Transverse colon (tissue), 4 donors: Measurements from ENCODE around the gene CHST13. TPM values are rescaled to one million over a fixed set of nuclear protein-coding genes. Genes with fewer than 3 reads are reported as not detected.

Experiments
- DNase-seq: peaks from one replicate; pipeline ENCODE4 v3.0.0-alpha.2; 2019
- H3K27ac ChIP-seq, 4 donors: fragments of 200-600 bp; sonication (generic); 2 replicates each; pipeline ENCODE4 v1.5.1; 2016 to 2018; ENCODE audit warnings: inconsistent platforms in 4 of 4
- H3K27me3 ChIP-seq: fragments of 200-600 bp; sonication (generic); 2 replicates; pipeline ENCODE4 v1.5.1; 2017; ENCODE audit warnings: inconsistent platforms
- H3K36me3 ChIP-seq, 4 donors: fragments of 200-600 bp; sonication (generic); 2 replicates each; pipeline ENCODE4 v1.5.1; 2017 to 2019; ENCODE audit warnings: inconsistent platforms in 4 of 4
- H3K4me1 ChIP-seq, 4 donors: fragments of 200-600 bp; sonication (generic); 2 replicates each; pipeline ENCODE4 v1.5.1; 2017 to 2020; ENCODE audit warnings: inconsistent platforms in 4 of 4
- H3K4me3 ChIP-seq, 4 donors: fragments of 200-600 bp; sonication (generic); 1 replicate in 1 of 4; 2 replicates in 3 of 4; pipeline versions ENCODE4 v1.5.1 to v1.6.1; 2017 to 2019; ENCODE audit warnings: inconsistent platforms in 4 of 4
- H3K9me3 ChIP-seq, 2 donors: fragments of 200-600 bp; sonication (generic); 2 replicates each; pipeline ENCODE4 v1.5.1; 2017 to 2019; ENCODE audit warnings: inconsistent platforms in 2 of 2
- EP300 ChIP-seq: sonication (generic); formaldehyde crosslinking; IDR thresholded peaks from one replicate; pipeline ENCODE4 v1.6.1; 2017; ENCODE audit warnings: antibody characterized with exemption, low read depth
- POLR2A ChIP-seq: fragments of 450-650 bp; IDR thresholded peaks from one replicate; pipeline ENCODE4 v1.6.1; 2016; ENCODE audit warnings: antibody characterized with exemption, mild to moderate bottlenecking, moderate library complexity
- POLR2AphosphoS5 ChIP-seq, 3 donors: sonication (generic); formaldehyde crosslinking; IDR thresholded peaks; one replicate each; pipeline ENCODE4 v1.6.1; 2016; ENCODE audit warnings: antibody characterized with exemption in 3 of 3
- WGBS, 2 donors: methylation state at CpG; one replicate each; pipeline ENCODE4 v1.1.5; 2018; ENCODE audit warnings: low coverage in 1 of 2; 5-methylcytosine and 5-hydroxymethylcytosine counted together
- in situ Hi-C, 4 donors: fragments of 200-750 bp; cut with MboI; loops; one replicate each; pipeline versions ENCODE4 v1.15.0 to v1.15.1; 2017; ENCODE audit warnings: low sequenced_read_pairs in 3 of 4, low pct_ligation_motif_present in 1 of 4, low pct_unique_long_range_greater_than_20kb in 1 of 4
- intact Hi-C: fragments of 100-400 bp; cut with DNase I; formaldehyde crosslinking; loops from one replicate; pipeline ENCODE4 v1.15.1; 2023; ENCODE audit warnings: low total_unique reads
- total RNA-seq, 4 donors: library from RNA; depleted of rRNA; stranded (reverse); fragments of >200 nt; gene quantifications; one replicate each; pipeline ENCODE4 v1.1.0, GENCODE V29; 2016
- TF ChIP-seq, protein P1 (sequence below), 5 experiments: fragments of 200-600 bp in 3 of 5; fragments of 450-650 bp in 2 of 5; sonication (generic) in 3 of 5; IDR thresholded peaks; 1 replicate in 2 of 5; 2 replicates in 3 of 5; pipeline ENCODE4 v1.5.1; 2016 to 2017; ENCODE audit warnings: antibody characterized with exemption in 5 of 5, inconsistent platforms in 3 of 5, mild to moderate bottlenecking in 2 of 5, moderate library complexity in 1 of 5

Gene CHST13
- total RNA-seq, 4 donors from 2014 or later: 2.0 to 6.4 (median 4.9) TPM; not detected in 1

DNA sequence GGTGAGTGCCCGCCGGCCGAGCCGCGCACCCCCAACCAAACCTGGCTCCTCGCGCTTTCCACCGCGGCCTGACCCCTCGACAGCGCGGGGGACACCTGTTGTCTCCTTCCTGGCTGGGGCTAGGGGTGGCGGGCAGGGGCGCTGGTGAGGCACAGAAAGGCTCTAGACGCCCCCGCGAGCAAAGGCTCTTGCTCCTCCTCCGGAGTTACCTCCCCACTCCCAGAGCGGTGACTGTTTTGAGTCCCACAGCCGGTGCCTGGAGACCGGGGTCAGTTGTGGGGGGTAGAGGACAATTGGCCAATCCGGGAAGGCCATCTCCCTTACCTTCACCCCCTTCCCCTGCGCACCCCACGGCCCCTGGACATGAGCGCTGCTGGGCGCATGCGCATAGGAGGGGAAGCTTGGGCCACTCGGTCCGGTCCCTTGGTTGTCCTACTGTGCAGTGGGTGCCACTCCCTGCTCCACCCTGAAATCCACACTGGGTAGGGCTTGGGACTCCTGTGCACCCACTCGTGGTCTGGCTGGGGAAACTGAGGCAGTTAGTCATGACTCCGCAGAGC lies 554 bp downstream of the CHST13 start:
- intact Hi-C loops: no loop called here
- Histone ChIP-seq H3K4me3 (peak overlapping the region; percentile 26 to 56 (median 42)), H3K9me3 (no peaks in the 10 kb centered on the region), H3K27me3 (peaks cover 19% of the 10 kb centered on the region), H3K36me3 (no peaks in the 10 kb centered on the region), H3K4me1 (peaks cover 4 to 18% (median 13%) of the 10 kb centered on the region in 4 donors), H3K27ac (peak overlapping the region; percentile 18 to 57 (median 44))
- TF ChIP-seq, protein P1, sequence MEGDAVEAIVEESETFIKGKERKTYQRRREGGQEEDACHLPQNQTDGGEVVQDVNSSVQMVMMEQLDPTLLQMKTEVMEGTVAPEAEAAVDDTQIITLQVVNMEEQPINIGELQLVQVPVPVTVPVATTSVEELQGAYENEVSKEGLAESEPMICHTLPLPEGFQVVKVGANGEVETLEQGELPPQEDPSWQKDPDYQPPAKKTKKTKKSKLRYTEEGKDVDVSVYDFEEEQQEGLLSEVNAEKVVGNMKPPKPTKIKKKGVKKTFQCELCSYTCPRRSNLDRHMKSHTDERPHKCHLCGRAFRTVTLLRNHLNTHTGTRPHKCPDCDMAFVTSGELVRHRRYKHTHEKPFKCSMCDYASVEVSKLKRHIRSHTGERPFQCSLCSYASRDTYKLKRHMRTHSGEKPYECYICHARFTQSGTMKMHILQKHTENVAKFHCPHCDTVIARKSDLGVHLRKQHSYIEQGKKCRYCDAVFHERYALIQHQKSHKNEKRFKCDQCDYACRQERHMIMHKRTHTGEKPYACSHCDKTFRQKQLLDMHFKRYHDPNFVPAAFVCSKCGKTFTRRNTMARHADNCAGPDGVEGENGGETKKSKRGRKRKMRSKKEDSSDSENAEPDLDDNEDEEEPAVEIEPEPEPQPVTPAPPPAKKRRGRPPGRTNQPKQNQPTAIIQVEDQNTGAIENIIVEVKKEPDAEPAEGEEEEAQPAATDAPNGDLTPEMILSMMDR (IDR thresholded peaks at IDR 0.05): peak in 1 of 5 experiments; percentile 2
- no peak for TF ChIP-seq POLR2AphosphoS5 (IDR thresholded peaks at IDR 0.05)
- TF ChIP-seq POLR2A: peak; percentile 2
- in situ Hi-C loops: no loop called here
- DNase-seq: peak; percentile 32
- WGBS, 2 donors: 6% methylated on average over 27 of the region's 31 CpGs; no CpG with 5 or more reads in 1 of the 2 donors

DNA sequence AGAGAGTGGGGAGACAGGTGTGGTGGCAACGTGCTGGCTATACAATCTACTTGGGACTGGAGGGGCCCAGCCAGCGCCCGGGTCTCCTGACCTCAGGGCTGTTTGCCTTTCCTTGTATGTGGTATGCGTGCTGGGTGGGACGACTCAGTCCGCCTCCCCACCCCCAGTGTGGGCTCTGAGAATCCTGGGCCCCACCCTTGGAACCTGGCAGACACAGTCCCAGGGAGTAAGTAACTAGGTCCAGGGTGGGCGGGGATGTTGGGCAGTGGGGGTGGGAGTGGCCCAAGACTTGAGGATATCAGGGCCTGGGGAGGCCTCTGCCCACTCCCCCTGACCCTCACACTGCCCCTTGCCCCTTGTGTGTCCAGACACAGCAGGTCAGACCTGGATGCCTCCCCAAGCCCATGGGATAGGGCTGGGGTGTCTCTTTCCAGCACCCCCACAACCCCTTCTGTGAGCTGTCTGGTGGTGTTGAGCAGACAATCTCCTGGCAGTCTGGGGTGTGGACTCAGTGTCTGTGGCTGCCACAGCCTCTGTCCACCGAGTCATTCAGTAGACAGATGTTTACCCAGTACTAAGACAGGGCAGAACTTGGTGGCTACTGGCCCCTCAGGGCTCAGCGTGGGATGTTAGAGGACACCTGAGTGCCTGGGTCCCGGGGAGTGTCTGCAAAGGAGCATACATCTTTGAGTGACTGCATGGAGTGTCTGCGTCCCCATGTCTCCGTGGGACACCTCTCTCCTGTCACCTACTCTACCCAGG lies 1.3 kb downstream of the CHST13 start:
- peak overlapping the region in 1 of 4 donors; percentile 56 for H3K4me3 ChIP-seq
- no peak for DNase-seq
- in situ Hi-C loops: no loop called here

DNA sequence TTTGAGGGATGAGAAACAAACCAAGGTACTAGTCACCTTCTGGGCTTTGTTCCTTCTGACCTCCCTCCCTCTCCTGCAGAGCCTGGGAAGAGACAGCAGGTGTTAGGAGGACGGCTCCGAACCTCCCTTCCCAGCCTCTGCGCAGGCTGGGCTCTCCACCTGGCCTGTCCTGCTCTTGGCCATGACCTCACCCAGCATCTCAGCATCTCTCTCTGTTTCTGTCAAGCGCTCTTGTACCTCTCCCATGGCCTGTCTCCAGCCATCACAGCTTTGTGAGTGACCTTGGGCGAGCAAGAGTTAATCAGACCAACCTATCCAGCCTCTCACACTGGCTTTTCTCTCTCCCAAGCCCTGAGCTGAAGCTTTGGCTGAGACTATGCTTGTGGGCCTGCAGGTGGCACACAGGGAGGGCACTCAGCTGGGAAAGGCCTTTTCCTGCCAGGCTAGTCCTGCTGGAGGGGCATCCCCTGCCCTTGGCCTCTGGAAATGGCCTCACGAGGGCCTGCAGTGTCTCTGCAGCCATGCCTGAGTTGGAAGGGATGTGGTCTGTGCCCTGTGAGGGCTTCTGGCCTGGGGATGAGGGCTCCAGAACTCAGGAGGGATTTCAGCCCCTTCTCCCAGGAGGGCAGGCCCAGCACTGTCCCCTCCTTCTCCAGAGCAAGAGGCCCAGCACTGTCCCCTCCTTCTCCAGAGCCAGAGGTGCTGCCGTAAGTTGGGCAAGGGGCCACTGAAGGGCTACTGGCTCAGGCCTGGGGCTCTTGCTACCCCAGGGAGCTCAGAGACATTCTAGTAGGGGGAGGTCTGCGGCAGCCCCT lies 2.1 kb downstream of the CHST13 start:
- no peak for TF ChIP-seq EP300
- TF ChIP-seq, protein P1 (IDR thresholded peaks at IDR 0.05): no peak
- 94 to 100% methylated on average over 1 to 7 of the region's 8 CpGs for WGBS, 2 donors
- H3K27ac ChIP-seq: no peak overlapping the region
- in situ Hi-C loops (no loop called here), intact Hi-C loops (no loop called here)
- peaks cover 19% of the 10 kb centered on the region for H3K27me3 ChIP-seq
- no peak for DNase-seq
- H3K4me3 ChIP-seq: no peak overlapping the region
- H3K4me1 ChIP-seq: peaks cover 4 to 18% (median 13%) of the 10 kb centered on the region in 4 donors
- no peaks in the 10 kb centered on the region for H3K9me3 ChIP-seq
- H3K36me3 ChIP-seq: no peaks in the 10 kb centered on the region

More for the DNA sequence above, 1.3 kb downstream of the CHST13 start:
- Histone ChIP-seq H3K4me1 (peaks cover 4 to 18% (median 13%) of the 10 kb centered on the region in 4 donors), H3K36me3 (no peaks in the 10 kb centered on the region), H3K9me3 (no peaks in the 10 kb centered on the region), H3K27me3 (peaks cover 19% of the 10 kb centered on the region), H3K27ac (peak overlapping the region in 1 of 4 donors; percentile 46)
- WGBS, 2 donors: 78% methylated on average over 10 of the region's 12 CpGs; no CpG with 5 or more reads in 1 of the 2 donors
- TF ChIP-seq EP300: no peak
- TF ChIP-seq POLR2AphosphoS5 (IDR thresholded peaks at IDR 0.05): no peak
- TF ChIP-seq POLR2A: no peak
- TF ChIP-seq, protein P1 (IDR thresholded peaks at IDR 0.05): no peak
- intact Hi-C loops: no loop called here

DNA sequence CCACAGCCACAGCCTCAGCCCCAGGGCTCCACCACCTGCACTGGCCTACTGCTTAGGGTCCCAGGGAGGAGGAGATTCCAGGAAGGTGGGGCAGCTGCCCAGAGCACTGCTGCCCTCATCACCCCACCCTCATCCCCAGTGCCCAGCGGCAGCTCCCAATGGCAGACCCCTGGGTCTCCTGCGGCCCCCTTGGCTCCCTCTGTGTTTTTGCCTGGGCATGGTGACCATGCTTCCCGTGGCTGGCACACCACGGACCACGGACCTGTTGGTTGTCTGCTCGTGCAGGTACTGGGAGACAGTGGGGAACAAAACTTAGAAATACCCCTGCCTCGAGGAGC lies 2.7 kb downstream of the CHST13 start:
- in situ Hi-C loops: no loop called here
- TF ChIP-seq EP300 (no peak), POLR2A (no peak), POLR2AphosphoS5 (IDR thresholded peaks at IDR 0.05) (no peak)
- TF ChIP-seq, protein P1 (IDR thresholded peaks at IDR 0.05): no peak
- Histone ChIP-seq H3K4me3 (no peak overlapping the region), H3K27me3 (peaks cover 19% of the 10 kb centered on the region), H3K36me3 (no peaks in the 10 kb centered on the region), H3K9me3 (no peaks in the 10 kb centered on the region), H3K4me1 (peaks cover 4 to 18% (median 13%) of the 10 kb centered on the region in 4 donors), H3K27ac (no peak overlapping the region)
- WGBS, 2 donors: 71% methylated on average over 7 of the region's 7 CpGs; no CpG with 5 or more reads in 1 of the 2 donors
- no peak for DNase-seq
- intact Hi-C loops: no loop called here
